GM12875 (cell line): ENCODE measurements around the gene ASB1.

Experiments used
- H3K4me3 ChIP-seq: one replicate; pipeline ENCODE4 v1.5.1; 2011; ENCODE audit warnings: low read depth, low read length, control low read depth
- TF ChIP-seq, protein P1 (sequence below): IDR thresholded peaks from 2 replicates; pipeline ENCODE4 v1.5.1; 2011; ENCODE audit warnings: low read depth, mild to moderate bottlenecking, control low read depth, inconsistent platforms, low read length, moderate library complexity, borderline replicate concordance; ENCODE audit not compliant: insufficient read depth

The ASB1 gene

DNA sequence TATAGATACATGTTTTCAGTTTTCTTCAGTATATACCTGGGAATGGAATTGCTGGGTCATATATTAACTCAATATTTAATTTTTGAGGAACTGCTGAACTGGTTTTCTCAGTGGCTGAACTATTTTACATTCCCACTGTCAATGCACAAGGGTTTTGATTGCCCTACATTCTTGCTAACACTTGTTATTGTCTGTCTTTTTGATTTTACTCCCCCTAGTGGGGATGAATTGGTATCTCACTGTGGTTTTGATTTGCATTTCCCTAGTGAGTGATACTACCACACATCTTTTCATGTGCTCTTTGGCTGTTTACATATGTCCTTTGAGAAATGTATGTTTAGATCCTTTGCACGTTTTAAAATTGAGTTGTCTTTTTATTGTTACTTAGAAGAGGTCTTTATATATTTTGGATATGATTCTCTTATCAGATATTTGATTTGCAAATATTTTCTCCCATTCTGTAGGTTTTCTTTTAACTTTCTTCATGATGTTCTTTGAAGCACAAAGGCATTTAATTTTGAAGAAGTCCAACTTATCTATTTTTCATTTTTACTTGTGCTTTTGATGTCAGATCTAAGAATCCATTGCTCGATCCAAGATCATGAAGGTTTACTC, 36.2 kb downstream of the ASB1 start:
- H3K4me3 ChIP-seq: no peak overlapping the region
- TF ChIP-seq, protein P1, sequence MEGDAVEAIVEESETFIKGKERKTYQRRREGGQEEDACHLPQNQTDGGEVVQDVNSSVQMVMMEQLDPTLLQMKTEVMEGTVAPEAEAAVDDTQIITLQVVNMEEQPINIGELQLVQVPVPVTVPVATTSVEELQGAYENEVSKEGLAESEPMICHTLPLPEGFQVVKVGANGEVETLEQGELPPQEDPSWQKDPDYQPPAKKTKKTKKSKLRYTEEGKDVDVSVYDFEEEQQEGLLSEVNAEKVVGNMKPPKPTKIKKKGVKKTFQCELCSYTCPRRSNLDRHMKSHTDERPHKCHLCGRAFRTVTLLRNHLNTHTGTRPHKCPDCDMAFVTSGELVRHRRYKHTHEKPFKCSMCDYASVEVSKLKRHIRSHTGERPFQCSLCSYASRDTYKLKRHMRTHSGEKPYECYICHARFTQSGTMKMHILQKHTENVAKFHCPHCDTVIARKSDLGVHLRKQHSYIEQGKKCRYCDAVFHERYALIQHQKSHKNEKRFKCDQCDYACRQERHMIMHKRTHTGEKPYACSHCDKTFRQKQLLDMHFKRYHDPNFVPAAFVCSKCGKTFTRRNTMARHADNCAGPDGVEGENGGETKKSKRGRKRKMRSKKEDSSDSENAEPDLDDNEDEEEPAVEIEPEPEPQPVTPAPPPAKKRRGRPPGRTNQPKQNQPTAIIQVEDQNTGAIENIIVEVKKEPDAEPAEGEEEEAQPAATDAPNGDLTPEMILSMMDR: peak; percentile 53; the same call in 1 of the 2 replicates

GRCh38 chr2:238464389-238464788, 37.7 kb downstream of the ASB1 start:
- no peak overlapping the region for H3K4me3 ChIP-seq

GRCh38 chr2:238465487-238466242, 38.9 kb downstream of the ASB1 start:
- no peak overlapping the region for H3K4me3 ChIP-seq
- TF ChIP-seq, protein P1: no peak

More at GRCh38 chr2:238464389-238464788, 37.7 kb downstream of the ASB1 start:
- TF ChIP-seq, protein P1: no peak

- TF ChIP-seq, protein P1: no peak
- H3K4me3 ChIP-seq: no peak overlapping the region
These were observed 39.6 kb downstream of the ASB1 start for GRCh38 chr2:238466243-238466756.

GRCh38 chr2:238467062-238467461, 40.3 kb downstream of the ASB1 start:
- no peak overlapping the region for H3K4me3 ChIP-seq
- TF ChIP-seq, protein P1: no peak

GRCh38 chr2:238467792-238468191, 41.1 kb downstream of the ASB1 start:
- TF ChIP-seq, protein P1: no peak
- no peak overlapping the region for H3K4me3 ChIP-seq
